Colonic mucosa (tissue), 4 donors: Measurements from ENCODE around the gene UBQLN3. TPM values are rescaled to one million over a fixed set of nuclear protein-coding genes. Genes with fewer than 3 reads are reported as not detected.

ENCODE experiments used
- DNase-seq: peaks from one replicate; pipeline ENCODE4 v3.0.0-alpha.2; 2020
- H3K27ac ChIP-seq: fragments of 200-600 bp; one replicate; pipeline ENCODE4 v1.8.0; 2021
- H3K27me3 ChIP-seq: fragments of 200-600 bp; one replicate; pipeline ENCODE4 v1.8.0; 2021
- H3K36me3 ChIP-seq: fragments of 200-600 bp; one replicate; pipeline ENCODE4 v1.8.0; 2021
- H3K4me1 ChIP-seq: fragments of 200-600 bp; one replicate; pipeline ENCODE4 v1.8.0; 2021; ENCODE audit warnings: mild to moderate bottlenecking
- H3K4me3 ChIP-seq: fragments of 200-600 bp; one replicate; pipeline ENCODE4 v1.8.0; 2021
- H3K9ac ChIP-seq, 2 donors: one replicate each; pipeline ENCODE4 v1.7.0; 2013; ENCODE audit warnings: control low read depth in 2 of 2, low read depth in 2 of 2, low read length in 2 of 2
- H3K9me3 ChIP-seq: fragments of 200-600 bp; one replicate; pipeline ENCODE4 v1.8.0; 2021
- intact Hi-C: fragments of 100-400 bp; cut with DNase I; formaldehyde crosslinking; loops from one replicate; pipeline ENCODE4 v1.14.1; 2022
- total RNA-seq, 2 donors: library from RNA; stranded (reverse); fragmentation: NEBNext Ultra II Directional in 1 of 2; extraction: Animal tissue kit (Norgen Biotek cat#: 25700) in 1 of 2; gene quantifications; one replicate each; pipeline ENCODE4 v1.2.1, GENCODE V29; 2021
- TF ChIP-seq, protein P1 (sequence below): fragments of 200-600 bp; IDR thresholded peaks from one replicate; pipeline ENCODE4 v1.8.0; 2022; ENCODE audit warnings: antibody characterized with exemption, mild to moderate bottlenecking
- donor health status: healthy.
- donor health status: DM: no; HTN: no; CAD: no.
- donor health status: DM: no; HTN: no; CAD: no.

UBQLN3 gene
- total RNA-seq, 2 donors from 2014 or later: not detected

DNA sequence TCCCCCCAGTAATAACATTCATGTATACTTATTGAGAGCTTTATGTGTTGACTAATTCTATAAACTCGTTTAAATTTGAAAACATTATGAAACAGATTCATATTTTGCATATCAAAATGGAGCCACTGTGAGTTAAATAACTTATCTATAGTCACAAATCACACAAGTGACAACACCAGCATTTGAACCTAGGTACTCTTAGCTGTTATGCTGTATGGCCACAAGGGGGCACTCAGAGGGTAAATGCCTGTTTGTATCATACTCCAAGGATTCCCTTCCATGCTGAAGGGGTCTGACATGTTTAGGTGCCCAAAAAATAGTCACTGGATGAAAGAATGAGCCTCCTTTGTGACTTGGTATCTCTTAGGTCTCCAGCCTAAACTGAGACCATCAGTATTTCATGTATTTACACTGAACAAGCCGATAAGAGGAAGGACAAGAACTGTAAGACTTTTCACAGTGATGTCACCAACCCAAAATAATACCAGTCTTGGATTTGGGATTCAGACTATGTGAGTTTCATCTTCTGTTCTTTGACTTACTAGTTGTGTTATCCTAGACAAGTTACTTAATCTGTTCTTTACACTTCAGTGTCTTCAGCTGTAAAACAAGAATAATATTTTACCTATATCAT is 33.5 kb downstream of the UBQLN3 start:
- Histone ChIP-seq H3K27ac (no peak overlapping the region), H3K36me3 (no peaks in the 10 kb centered on the region), H3K9me3 (no peaks in the 10 kb centered on the region), H3K4me3 (no peak overlapping the region), H3K27me3 (no peaks in the 10 kb centered on the region), H3K4me1 (no peaks in the 10 kb centered on the region), H3K9ac (no peak overlapping the region)
- intact Hi-C loops: loop anchor here (2.0 kb wide), 1 partner anchor 332 kb away; the partner anchor contains the start of gene OR52N2
- TF ChIP-seq, protein P1, sequence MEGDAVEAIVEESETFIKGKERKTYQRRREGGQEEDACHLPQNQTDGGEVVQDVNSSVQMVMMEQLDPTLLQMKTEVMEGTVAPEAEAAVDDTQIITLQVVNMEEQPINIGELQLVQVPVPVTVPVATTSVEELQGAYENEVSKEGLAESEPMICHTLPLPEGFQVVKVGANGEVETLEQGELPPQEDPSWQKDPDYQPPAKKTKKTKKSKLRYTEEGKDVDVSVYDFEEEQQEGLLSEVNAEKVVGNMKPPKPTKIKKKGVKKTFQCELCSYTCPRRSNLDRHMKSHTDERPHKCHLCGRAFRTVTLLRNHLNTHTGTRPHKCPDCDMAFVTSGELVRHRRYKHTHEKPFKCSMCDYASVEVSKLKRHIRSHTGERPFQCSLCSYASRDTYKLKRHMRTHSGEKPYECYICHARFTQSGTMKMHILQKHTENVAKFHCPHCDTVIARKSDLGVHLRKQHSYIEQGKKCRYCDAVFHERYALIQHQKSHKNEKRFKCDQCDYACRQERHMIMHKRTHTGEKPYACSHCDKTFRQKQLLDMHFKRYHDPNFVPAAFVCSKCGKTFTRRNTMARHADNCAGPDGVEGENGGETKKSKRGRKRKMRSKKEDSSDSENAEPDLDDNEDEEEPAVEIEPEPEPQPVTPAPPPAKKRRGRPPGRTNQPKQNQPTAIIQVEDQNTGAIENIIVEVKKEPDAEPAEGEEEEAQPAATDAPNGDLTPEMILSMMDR: peak; percentile 62
- peak; percentile 34 for DNase-seq

DNA sequence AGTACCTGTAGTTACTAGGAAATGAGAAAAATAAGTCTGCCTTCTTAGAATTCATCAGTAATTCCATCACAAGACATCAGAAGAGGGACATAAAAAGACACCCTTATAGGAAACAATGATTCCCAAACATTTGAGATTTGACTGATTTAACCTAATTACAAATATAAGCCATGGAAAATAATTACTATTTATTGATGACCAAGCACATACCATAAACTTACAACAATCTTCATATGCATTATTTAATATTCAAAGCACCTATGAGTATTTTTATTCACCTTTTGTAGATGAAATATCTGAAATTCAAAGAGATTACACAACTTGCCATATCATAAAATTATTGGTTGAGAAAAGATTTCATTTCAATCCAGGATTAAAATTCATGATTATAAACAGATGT is 35.8 kb downstream of the UBQLN3 start:
- intact Hi-C loops: no loop called here
- no peaks in the 10 kb centered on the region for H3K36me3 ChIP-seq
- no peak overlapping the region for H3K4me3 ChIP-seq
- no peaks in the 10 kb centered on the region for H3K9me3 ChIP-seq
- no peak overlapping the region for H3K27ac ChIP-seq
- TF ChIP-seq, protein P1: no peak
- DNase-seq: no peak
- no peaks in the 10 kb centered on the region for H3K4me1 ChIP-seq
- H3K27me3 ChIP-seq: no peaks in the 10 kb centered on the region
- no peak overlapping the region for H3K9ac ChIP-seq

DNA sequence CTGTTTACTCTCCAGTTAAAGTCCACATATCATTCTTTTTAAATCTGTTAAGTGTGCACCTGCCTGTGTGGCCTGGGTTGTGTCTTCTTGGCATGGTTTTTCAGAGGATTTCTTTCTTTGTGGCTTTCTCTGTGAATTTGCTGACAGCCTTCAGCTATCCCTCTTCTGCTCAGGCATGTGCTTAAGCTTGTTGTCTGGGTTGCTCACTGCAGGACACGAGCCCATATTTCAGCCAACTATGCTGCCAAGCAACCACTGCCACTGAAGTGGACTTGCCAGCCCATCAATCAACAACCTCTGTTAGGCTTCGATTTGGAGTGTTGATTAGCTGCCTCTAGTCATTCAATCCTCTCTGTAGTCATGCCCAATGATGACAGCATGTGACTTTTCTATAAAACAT is 42.2 kb downstream of the UBQLN3 start:
- H3K9ac ChIP-seq: no peak overlapping the region
- H3K36me3 ChIP-seq: no peaks in the 10 kb centered on the region
- H3K9me3 ChIP-seq: no peaks in the 10 kb centered on the region
- no peaks in the 10 kb centered on the region for H3K4me1 ChIP-seq
- no peaks in the 10 kb centered on the region for H3K27me3 ChIP-seq
- no peak overlapping the region for H3K4me3 ChIP-seq
- intact Hi-C loops: no loop called here
- no peak overlapping the region for H3K27ac ChIP-seq
- DNase-seq: no peak
- TF ChIP-seq, protein P1: no peak

DNA sequence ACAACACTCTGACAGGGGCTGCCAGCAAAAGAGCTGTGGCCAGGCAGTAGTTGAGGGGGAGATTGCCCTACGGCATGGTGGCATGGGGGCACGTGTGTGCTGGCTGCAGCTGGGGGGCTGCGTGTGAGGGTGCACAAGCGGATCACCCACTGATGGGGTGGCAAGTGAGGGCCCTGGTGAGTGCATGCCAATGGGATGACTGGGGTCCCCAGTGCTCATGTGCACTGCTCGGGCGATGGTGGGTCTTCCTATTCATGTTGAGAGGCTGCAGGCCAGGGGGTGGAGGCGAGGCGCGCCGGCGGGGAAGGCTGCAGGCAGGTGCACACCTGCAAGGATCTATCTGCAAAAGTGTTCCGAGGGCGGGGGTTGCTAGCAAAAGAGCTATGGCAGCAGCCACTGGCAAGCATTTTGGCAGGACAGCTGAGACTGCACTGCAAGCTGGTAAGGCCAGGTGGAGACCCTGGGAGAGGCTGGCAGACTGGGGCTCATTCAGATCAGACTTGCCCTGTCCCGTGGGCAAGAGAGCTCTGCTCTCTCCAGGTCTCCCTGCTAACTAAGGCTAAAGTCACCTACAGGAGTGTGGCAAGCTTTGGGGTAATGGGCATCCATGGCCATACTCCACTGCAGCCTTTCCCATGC is 48.7 kb downstream of the UBQLN3 start:
- Histone ChIP-seq H3K9ac (no peak overlapping the region), H3K4me1 (no peaks in the 10 kb centered on the region), H3K27ac (no peak overlapping the region), H3K36me3 (no peaks in the 10 kb centered on the region), H3K4me3 (no peak overlapping the region), H3K27me3 (no peaks in the 10 kb centered on the region), H3K9me3 (no peaks in the 10 kb centered on the region)
- TF ChIP-seq, protein P1: no peak
- intact Hi-C loops: no loop called here
- no peak for DNase-seq

Other genes with a start within 250 kb of the UBQLN3 start
- 1 to 10 TPM in 1 of 2 donors, not detected in 1; 4.0 TPM for gene HBE1, start 240.0 kb downstream of the UBQLN3 start, total RNA-seq
- gene OR51B4, start 208.0 kb downstream of the UBQLN3 start, total RNA-seq: not detected
- gene OR51B2, start 185.7 kb downstream of the UBQLN3 start, total RNA-seq: not detected
- gene OR51B5, start 166.4 kb downstream of the UBQLN3 start, total RNA-seq: not detected
- not detected for gene OR51B6, start 158.4 kb downstream of the UBQLN3 start, total RNA-seq
- not detected for gene OR51M1, start 126.1 kb downstream of the UBQLN3 start, total RNA-seq
- gene OR51Q1, start 87.8 kb downstream of the UBQLN3 start, total RNA-seq: not detected
- gene OR51I1, start 68.4 kb downstream of the UBQLN3 start, total RNA-seq: not detected
- gene OR51I2, start 60.6 kb downstream of the UBQLN3 start, total RNA-seq: not detected
- gene OR52D1, start 21.3 kb downstream of the UBQLN3 start, total RNA-seq: not detected
- gene UBQLNL, start 6.7 kb upstream of the UBQLN3 start, total RNA-seq: under 1 TPM in 1 of 2 donors, not detected in 1; 0.22 TPM
- not detected for gene OR52H1, start 38.6 kb upstream of the UBQLN3 start, total RNA-seq
- not detected for gene OR52B6, start 70.9 kb upstream of the UBQLN3 start, total RNA-seq
- under 1 TPM; 0.35 to 0.82 TPM for gene TRIM6, start 86.7 kb upstream of the UBQLN3 start, total RNA-seq
- 1 to 10 TPM; 6.2 to 7.8 TPM for gene TRIM34, start 115.0 kb upstream of the UBQLN3 start, total RNA-seq
- 10 to 100 TPM; 21.4 to 23.3 TPM for gene TRIM5, start 175.1 kb upstream of the UBQLN3 start, total RNA-seq
- 10 to 100 TPM; 16.6 to 17.7 TPM for gene TRIM22, start 179.8 kb upstream of the UBQLN3 start, total RNA-seq
- not detected for gene OR56B1, start 226.5 kb upstream of the UBQLN3 start, total RNA-seq
- not detected for gene OR52N4, start 244.3 kb upstream of the UBQLN3 start, total RNA-seq